Ishikawa (cell line): ENCODE data around the gene ZAP70.

Source experiments
- CEBPB ChIP-seq: IDR thresholded peaks from 2 replicates; pipeline ENCODE4 v1.6.1; 2012
- CREB1 ChIP-seq: IDR thresholded peaks from 2 replicates; pipeline ENCODE4 v1.6.1; 2012; ENCODE audit warnings: low read depth
- EGR1 ChIP-seq: IDR thresholded peaks from 2 replicates; pipeline ENCODE4 v1.6.1; 2012
- EP300 ChIP-seq: IDR thresholded peaks from 2 replicates; pipeline ENCODE4 v1.6.1; 2012; ENCODE audit warnings: borderline replicate concordance
- FOXM1 ChIP-seq: IDR thresholded peaks from 2 replicates; pipeline ENCODE4 v1.6.1; 2012; ENCODE audit warnings: low read depth, borderline replicate concordance
- MAX ChIP-seq: IDR thresholded peaks from 2 replicates; pipeline ENCODE4 v1.6.1; 2012
- NFIC ChIP-seq: IDR thresholded peaks from 2 replicates; pipeline ENCODE4 v1.6.1; 2012
- RAD21 ChIP-seq: IDR thresholded peaks from 2 replicates; pipeline ENCODE4 v1.6.1; 2012; ENCODE audit warnings: low read depth
- TAF1 ChIP-seq: IDR thresholded peaks from 2 replicates; pipeline ENCODE4 v1.6.1; 2012; ENCODE audit warnings: low read depth, mild to moderate bottlenecking
- TCF12 ChIP-seq: IDR thresholded peaks from 2 replicates; pipeline ENCODE4 v1.6.1; 2012; ENCODE audit warnings: low read depth
- TEAD4 ChIP-seq: IDR thresholded peaks from 2 replicates; pipeline ENCODE4 v1.6.1; 2012
- YY1 ChIP-seq: IDR thresholded peaks from 2 replicates; pipeline ENCODE4 v1.6.1; 2012; ENCODE audit warnings: low read depth
- ZBTB7A ChIP-seq: IDR thresholded peaks from 2 replicates; pipeline ENCODE4 v1.6.1; 2012; ENCODE audit warnings: low read depth
- TF ChIP-seq, protein P1 (sequence below): IDR thresholded peaks from 2 replicates; pipeline ENCODE4 v1.6.1; 2012
- TF ChIP-seq, protein P2 (sequence below): IDR thresholded peaks from 2 replicates; pipeline ENCODE4 v1.6.1; 2012; ENCODE audit warnings: low read depth, mild to moderate bottlenecking

Gene ZAP70

GRCh38 chr2:97676620-97677019, 36.8 kb upstream of the ZAP70 start:
- TF ChIP-seq YY1 (no peak), RAD21 (no peak), TCF12 (no peak), MAX (no peak), TAF1 (no peak), TEAD4 (no peak), EGR1 (no peak), FOXM1 (no peak), NFIC (no peak), EP300 (no peak), ZBTB7A (no peak), CREB1 (no peak), CEBPB (no peak)
- TF ChIP-seq, protein P1, sequence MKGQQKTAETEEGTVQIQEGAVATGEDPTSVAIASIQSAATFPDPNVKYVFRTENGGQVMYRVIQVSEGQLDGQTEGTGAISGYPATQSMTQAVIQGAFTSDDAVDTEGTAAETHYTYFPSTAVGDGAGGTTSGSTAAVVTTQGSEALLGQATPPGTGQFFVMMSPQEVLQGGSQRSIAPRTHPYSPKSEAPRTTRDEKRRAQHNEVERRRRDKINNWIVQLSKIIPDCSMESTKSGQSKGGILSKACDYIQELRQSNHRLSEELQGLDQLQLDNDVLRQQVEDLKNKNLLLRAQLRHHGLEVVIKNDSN, result no peak
- TF ChIP-seq, protein P2, sequence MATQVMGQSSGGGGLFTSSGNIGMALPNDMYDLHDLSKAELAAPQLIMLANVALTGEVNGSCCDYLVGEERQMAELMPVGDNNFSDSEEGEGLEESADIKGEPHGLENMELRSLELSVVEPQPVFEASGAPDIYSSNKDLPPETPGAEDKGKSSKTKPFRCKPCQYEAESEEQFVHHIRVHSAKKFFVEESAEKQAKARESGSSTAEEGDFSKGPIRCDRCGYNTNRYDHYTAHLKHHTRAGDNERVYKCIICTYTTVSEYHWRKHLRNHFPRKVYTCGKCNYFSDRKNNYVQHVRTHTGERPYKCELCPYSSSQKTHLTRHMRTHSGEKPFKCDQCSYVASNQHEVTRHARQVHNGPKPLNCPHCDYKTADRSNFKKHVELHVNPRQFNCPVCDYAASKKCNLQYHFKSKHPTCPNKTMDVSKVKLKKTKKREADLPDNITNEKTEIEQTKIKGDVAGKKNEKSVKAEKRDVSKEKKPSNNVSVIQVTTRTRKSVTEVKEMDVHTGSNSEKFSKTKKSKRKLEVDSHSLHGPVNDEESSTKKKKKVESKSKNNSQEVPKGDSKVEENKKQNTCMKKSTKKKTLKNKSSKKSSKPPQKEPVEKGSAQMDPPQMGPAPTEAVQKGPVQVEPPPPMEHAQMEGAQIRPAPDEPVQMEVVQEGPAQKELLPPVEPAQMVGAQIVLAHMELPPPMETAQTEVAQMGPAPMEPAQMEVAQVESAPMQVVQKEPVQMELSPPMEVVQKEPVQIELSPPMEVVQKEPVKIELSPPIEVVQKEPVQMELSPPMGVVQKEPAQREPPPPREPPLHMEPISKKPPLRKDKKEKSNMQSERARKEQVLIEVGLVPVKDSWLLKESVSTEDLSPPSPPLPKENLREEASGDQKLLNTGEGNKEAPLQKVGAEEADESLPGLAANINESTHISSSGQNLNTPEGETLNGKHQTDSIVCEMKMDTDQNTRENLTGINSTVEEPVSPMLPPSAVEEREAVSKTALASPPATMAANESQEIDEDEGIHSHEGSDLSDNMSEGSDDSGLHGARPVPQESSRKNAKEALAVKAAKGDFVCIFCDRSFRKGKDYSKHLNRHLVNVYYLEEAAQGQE, result no peak

- TF ChIP-seq EGR1, result no peak
These were observed 35.9 kb upstream of the ZAP70 start for GRCh38 chr2:97677480-97677879.

DNA sequence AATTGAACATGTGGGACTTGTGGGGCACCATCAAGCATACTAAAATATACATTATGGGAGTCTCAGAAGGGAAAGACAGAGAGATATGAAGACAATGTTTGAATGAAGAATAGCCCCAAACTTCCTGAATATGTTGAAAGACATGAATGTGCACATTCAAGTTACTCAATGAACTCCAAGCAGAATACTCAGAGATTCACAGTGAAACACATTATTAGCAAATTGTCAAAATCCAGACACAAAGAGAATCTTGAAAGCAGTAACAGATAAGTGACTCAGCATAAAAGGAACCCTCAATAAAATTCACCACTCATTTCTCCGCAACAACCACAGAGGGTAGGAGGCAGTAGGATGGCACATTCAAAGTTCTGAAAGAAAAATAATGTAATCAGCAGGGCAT, 35.1 kb upstream of the ZAP70 start:
- TF ChIP-seq TEAD4 (no peak), EGR1 (no peak), CEBPB (no peak), TCF12 (no peak), FOXM1 (no peak), NFIC (no peak), TAF1 (no peak), MAX (no peak), YY1 (no peak)
- TF ChIP-seq, protein P1, result no peak

DNA sequence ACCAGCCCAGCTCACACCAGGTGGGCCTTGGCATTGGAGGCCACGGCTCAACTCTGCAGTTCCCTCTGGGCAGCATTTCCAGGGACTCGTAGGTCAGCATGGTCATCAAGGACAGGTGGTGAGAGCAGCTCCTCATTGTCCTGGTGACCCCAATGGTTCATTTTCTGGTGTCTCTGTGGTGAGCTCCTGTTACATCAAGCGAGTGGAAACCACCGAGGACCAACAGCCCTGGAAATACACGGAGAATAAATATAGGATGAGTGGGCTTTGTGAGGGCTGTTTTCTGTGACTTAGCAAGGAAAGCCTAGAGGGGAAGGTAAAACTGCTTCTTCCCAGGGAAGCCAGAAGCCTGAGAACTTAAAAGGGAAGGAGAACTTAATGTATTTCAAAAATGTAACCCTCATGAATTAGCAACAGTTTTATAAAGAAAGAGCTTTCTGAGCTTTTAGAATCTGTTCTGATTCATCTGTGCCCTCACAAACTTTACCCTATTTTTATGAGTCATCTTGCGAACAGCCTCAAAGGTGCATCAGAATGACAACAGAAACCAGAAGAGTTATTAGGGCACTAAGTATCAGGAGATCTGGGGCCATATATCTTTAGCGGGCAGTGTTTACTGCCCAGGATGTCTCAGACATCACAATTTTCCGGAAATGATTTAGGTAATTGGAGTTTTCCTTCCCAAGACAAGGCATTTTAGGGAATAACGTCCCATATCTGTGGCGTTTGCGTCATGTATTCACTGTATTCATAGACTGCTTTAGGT, 25.1 kb upstream of the ZAP70 start:
- TF ChIP-seq EGR1 (no peak), MAX (no peak), CEBPB (no peak), FOXM1 (no peak), CREB1 (no peak), TCF12 (no peak), TEAD4 (no peak), TAF1 (no peak), YY1 (no peak), RAD21 (no peak), ZBTB7A (no peak), EP300 (no peak), NFIC (no peak)
- TF ChIP-seq, protein P2, result no peak
- TF ChIP-seq, protein P1, result no peak

- no peak for TF ChIP-seq CEBPB
- no peak for TF ChIP-seq CREB1
- peak; percentile 71 for TF ChIP-seq TEAD4
- no peak for TF ChIP-seq ZBTB7A
- no peak for TF ChIP-seq YY1
These were observed 22.2 kb upstream of the ZAP70 start for GRCh38 chr2:97691166-97691565.

DNA sequence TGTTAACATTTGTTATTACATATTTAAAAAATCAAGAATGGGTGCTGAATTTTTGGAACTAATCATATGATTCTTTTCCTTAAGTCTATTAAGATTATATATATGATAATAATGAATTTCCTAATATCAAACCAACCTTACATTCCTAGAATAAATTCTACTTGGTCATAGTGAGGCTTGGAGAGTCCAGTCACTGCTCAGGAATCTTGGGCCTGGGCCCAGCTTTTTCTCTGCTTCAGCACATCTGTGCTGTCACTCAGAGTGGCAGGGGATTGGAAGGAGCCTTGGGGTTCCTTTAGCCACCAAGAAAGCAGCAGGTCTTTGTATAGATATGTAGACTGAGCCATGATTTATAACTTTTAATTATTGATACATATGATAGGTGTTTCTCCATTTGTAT, 19.9 kb upstream of the ZAP70 start:
- TF ChIP-seq TEAD4, result peak; percentile 41; the same call in 1 of the 2 replicates
- TF ChIP-seq NFIC, result 0 out of 2 replicates have a peak, but pooled peaks have one; percentile 22
- TF ChIP-seq TAF1, result no peak
